Adipose tissue (tissue), 3 donors: Measurements from ENCODE around the gene GBA3. TPM values are rescaled to one million over a fixed set of nuclear protein-coding genes. Genes with fewer than 3 reads are reported as not detected.

Experiments
- H3K27ac ChIP-seq: one replicate; pipeline ENCODE4 v1.5.1; 2013; ENCODE audit warnings: low read depth, low read length
- WGBS, 3 donors: extraction: QIAGEN DNeasy Blood & Tissue Kit; methylation state at CpG; one replicate each; pipeline ENCODE4 v1.1.7; 2013; 5-methylcytosine and 5-hydroxymethylcytosine counted together
- polyA plus RNA-seq, 3 donors: library from polyadenylated mRNA; stranded (reverse); fragments of 200-250 nt; gene quantifications; one replicate each; pipeline ENCODE4 v1.2.3, GENCODE V29; 2013
- donor health status: healthy with polysubstance abuse.
- donor health status: Bipolar disorder and iron deficiency.
- donor health status: healthy.

GBA3 gene
- polyA plus RNA-seq, 3 donors = 0.05 to 0.06 TPM; not detected in 1

DNA sequence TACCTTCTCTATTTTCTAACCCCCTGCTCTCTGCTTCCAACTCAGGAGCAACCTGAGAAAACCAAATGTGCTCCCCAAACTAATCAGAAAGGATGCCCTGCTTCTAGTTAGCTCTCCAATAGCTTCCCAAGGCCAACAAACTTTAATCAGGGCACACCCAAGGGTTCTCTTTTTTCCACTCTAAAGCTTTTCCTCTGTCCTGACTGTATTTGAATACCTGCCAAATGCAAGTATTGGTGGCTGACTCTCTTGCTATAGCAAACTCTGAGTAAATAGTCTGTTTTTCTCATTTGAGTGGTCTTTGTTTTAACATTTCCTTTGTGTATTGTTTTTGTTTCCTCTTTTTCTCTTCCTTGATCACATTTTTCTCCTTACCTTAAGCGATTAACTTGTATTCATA lies 52.5 kb downstream of the GBA3 start:
- 44 to 70% (median 64%) methylated on average over 1 of the region's 1 CpG for WGBS, 3 donors
- H3K27ac ChIP-seq = no peak overlapping the region

DNA sequence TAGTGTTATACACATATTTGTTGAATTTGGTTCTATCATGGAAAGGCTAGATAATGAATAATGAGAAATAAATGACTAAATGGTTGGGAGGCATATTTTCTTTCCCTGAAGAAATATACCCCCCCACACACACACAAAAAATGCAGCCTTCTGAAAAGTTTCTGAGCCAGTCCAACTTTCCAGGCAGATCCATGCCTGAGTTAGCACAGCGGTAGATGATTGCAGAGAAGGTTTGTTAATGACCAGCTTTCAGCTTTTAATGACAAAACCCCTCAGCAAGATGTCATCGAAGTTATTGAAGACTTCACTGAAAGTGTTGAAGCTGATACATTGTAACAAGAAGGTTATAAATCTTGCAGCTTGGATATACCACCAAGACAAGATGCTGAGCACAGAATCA lies 61.4 kb downstream of the GBA3 start:
- WGBS, 3 donors = 61 to 80% (median 72%) methylated on average over 2 of the region's 2 CpGs
- no peak overlapping the region for H3K27ac ChIP-seq

DNA sequence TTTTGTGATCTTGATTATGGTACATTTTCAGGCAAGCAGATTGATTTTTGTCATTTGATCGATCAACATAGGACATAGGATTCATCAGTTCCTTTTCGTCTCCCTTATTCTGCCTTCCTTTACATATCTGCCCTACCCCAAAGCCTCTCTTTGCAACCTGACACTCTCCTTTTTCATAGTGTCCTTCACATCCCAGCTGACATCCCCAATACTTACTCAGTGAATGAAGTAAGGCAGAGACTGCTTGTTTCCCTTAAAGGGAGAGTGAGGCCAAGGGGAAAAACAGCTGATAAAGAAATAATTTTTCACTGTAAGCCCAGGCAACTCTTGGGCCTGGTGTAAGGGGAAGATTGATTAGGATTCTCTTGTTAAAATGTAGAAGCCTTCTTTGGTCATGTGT lies 69.8 kb downstream of the GBA3 start:
- H3K27ac ChIP-seq = no peak overlapping the region
- WGBS, 3 donors = 63 to 77% (median 70%) methylated on average over 2 of the region's 2 CpGs

DNA sequence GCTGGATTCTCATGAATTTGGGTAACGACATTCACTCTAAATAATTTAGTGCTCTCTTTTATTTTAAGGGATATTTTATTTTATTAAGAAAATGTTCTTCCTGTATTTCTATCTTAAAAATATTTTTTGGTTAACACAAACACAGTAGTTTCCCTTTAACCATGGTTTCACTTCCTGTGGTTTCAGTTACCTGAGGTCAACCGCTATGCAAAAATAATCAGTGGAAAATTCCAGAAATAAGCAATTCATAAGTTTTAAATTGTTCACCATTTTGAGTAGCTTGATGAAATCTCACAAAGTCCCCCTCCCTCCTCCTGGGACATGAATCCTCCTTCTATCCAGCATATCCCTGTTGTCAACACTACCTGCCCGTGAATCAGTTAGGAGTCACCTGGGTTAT lies 71.4 kb downstream of the GBA3 start:
- no peak overlapping the region for H3K27ac ChIP-seq
- 74 to 82% (median 77%) methylated on average over 3 of the region's 3 CpGs for WGBS, 3 donors

DNA sequence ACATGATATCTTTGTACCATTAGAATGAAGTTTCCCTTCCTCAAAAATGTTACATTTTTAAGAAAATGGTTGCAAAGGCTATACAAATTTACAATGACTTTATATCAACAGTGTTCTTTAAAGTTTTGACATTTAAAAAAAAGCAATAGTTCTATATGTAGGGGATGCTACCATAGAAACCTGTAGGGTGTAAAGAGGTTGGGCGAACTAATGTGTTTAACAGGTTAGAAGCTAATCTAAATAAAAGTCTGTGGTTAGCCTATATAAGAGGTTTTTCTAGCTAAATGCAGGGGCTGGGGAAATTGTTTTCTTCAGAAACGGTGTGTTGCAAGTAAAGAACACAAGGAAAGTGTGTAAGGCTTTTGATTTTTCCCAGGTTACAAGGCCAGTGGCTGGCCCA lies 73.3 kb downstream of the GBA3 start:
- no peak overlapping the region for H3K27ac ChIP-seq
- 61 to 81% (median 76%) methylated on average over 2 of the region's 2 CpGs for WGBS, 3 donors

DNA sequence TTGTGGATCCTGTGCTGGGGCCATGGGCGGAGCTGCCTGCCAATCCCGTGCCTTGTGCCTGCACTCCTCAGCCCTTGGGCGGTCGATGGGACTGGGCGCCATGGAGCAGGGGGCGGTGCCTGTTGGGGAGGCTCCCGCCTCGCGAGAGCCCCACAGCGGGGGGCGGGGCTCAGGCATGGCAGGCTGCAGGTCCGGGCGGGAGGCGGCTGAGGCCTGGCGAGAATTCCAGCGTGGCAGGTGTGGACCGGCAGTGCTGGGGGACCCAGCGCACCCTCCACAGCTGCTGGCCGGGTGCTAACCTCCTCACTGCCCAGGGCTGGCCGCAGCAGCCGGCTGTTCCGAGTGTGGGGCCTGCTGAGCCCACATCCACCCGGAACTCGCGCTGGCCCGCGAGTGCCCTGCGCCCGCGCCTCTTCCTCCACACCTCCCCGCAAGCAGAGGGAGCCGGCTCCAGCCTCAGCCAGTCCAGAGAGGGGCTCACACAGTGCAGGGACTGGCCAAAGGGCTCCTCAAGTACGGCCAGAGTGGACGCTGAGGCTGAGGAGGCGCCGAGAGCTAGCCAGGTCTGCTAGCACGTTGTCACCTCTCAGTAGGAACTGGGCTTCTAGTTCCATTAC lies 85.9 kb downstream of the GBA3 start:
- 94 to 97% (median 96%) methylated on average over 35 to 37 of the region's 37 CpGs for WGBS, 3 donors
- no peak overlapping the region for H3K27ac ChIP-seq

DNA sequence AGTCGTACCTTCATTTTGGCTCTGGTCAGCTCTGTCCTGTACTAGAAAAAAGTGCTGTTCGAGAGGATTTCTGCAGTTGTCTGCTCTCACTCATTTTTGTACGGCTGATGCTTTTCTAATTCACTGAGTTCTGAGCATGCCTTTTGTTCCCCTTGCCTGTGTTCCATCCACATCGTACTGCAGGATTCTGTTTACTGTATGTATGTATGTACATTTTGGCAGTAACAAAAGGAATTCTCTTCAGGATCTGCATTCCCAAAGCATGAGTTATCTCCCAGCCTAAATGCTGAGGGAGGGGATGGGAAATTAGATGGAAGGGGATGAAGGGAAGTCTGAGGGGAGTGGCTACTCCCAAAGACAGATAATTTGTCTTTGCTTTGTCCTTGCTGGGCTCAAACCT lies 87.6 kb downstream of the GBA3 start:
- 50 to 59% (median 50%) methylated on average over 4 of the region's 4 CpGs for WGBS, 3 donors
- H3K27ac ChIP-seq = no peak overlapping the region

DNA sequence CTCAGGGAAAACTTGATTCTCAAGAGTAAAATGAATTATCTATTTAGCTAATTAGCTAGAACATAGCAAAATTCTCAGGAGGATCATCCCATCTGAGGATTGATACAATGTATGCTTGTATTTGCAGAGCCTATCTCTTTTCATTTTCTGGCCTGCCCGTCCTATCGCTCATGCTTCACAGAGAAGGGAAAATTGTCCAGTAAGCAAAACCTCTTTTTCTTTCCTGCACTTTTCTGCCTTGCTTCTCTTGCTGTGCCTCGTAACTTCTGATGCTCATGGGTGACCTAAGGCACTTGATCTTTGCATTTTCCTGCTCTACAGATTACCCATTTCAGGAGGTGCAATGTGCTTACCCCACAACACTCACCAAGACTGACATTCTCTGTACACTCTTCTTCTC lies 88.1 kb downstream of the GBA3 start:
- no peak overlapping the region for H3K27ac ChIP-seq
- 55 to 77% (median 65%) methylated on average over 3 of the region's 3 CpGs for WGBS, 3 donors

DNA sequence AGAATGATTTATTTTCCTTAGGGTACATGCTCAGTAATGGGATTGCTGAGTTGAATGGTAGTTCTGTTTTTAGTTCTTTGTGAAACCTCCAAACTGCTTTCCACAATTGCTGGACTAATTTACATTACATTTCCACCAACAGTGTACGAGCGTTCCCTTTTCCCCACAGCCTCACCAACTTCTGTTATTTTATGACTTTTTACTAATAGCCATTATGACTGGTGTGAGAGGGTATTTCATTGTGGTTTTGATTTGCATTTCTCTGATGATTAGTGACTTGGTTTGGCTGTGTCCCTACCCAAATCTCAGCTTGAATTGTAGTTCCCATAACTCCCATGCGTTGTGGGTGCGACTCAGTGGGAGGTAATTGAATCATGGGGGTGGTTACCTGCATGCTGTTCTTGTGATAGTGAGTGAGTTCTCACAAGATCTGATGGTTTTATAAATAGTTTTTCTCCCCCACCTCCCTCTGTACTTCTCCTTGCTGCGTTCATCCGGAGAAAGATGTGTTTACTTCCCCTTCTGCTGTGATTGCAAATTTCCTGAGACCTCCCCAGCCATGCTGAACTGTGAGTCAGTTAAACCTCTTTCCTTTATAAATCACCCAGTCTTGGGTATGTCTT lies 95.1 kb downstream of the GBA3 start:
- no peak overlapping the region for H3K27ac ChIP-seq
- 47 to 81% (median 48%) methylated on average over 6 of the region's 6 CpGs for WGBS, 3 donors

DNA sequence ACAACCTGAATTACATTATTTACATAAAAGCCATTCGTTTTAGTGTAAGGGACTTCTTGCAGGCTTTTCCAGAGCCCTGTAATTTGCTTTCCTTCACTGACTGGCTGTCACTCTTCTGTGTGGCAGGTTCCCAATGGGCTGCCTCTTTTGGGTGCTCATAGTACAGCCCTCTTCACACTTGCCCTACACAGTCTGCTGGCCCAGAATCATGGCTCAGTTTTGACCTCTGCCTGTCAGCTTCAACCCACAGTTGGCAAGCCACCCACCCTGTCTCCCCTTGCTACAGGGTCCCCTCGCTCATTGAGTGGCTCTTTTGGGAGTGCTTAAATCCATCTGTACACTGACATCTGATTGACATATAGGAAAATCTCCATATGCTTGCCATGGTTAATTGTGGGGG lies 97.9 kb downstream of the GBA3 start:
- WGBS, 3 donors = 50 to 76% (median 71%) methylated on average over 2 of the region's 2 CpGs
- H3K27ac ChIP-seq = no peak overlapping the region

DNA sequence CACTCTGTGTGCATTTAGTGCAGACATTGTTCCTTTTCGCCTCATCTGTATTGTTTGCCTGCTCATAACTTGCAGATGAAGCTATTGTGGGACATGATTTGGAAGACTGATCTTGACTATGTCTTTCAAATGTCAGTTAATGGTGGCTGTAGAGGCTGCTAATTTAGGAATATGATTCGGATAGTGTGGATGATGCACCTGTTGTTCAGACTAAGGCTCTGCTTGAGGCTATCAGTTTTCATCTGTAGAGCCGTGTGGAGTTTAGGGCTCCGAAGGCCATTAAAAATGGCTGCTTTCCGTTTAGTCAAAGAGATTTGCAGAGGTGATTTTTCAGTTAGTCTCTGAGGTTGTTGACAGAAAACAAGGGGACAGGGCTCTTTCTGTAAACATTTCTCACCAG lies 102.0 kb downstream of the GBA3 start:
- H3K27ac ChIP-seq = no peak overlapping the region
- 65 to 83% (median 80%) methylated on average over 5 of the region's 5 CpGs for WGBS, 3 donors

DNA sequence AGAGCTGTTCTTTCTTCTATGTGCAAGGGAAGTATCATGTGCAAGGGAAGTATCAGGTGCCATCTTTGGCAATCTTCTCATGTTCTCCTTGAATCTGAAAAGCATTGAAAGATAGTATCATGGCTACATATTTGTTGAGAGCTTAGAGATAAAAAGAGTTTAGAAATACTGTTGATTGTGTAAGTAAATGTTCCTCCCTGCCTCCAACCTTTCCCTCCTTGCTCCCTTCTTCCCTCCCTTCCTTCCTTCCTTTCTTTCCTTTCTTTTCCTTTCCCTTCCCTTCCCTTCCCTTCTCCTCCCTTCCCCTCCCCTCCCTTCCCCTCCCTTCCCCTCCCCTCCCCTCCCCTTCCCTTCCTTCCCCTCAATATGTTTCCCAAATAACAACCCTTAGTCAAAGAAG lies 108.7 kb downstream of the GBA3 start:
- no peak overlapping the region for H3K27ac ChIP-seq

DNA sequence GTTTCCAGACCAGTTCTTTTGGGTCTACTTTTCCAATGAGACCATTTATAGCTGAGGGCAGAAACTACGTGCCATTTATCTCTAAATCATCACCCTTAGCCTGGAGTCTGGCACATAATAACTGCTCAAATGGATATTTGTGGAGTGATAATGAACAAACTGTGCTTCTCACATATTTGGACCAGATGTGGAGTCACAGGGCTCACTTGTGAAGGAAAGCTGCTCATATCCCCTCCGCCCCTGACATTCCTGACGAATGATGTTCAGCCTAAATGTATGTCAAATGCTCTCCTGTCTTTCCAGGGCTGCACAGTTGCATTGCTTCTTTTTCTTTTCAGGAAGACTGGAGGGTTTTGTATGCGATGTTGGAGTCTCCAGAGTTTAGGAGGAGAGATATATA lies 110.1 kb downstream of the GBA3 start:
- H3K27ac ChIP-seq = no peak overlapping the region
- WGBS, 3 donors = 65 to 80% (median 72%) methylated on average over 4 of the region's 4 CpGs

DNA sequence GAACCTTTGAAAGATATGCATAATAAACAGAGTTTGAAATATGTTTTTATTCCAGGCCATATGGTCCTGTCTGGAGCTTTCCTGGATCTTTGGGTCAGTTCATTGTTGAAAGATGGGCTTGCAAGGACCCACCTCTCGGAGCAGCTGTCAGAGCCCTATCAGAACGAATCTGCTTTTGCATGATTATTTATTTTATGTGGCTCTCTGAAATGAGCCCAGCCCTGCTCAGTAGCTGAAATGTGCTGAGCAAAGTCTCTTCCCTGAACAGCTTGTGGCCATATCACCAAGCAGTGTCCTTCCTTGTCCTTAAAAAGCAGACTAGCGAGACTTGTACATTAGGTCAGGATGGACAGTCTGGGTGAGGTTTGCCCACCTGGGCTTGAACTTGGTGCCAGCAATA lies 110.8 kb downstream of the GBA3 start:
- 75 to 79% (median 77%) methylated on average over 3 of the region's 3 CpGs for WGBS, 3 donors
- H3K27ac ChIP-seq = no peak overlapping the region

DNA sequence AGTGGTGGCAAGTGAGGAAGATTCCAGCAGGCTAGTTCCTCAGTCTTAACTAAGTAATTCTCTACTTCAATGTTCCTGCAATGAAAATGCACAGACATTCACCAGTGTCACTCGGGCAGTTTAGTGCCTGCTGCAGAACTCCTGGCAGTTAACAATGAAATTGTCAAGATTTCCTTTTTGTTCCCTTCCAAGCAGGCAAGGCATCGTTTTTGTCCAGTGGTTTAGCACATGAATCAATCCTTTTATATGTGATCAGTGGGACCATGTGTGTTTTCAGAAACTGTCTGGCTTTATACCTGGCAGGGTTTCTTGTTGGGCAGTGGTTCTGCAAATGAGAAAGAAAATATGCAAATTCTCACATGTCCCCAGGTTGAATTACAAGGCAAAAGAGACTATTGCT lies 122.2 kb downstream of the GBA3 start:
- WGBS, 3 donors = 27 to 56% (median 39%) methylated on average over 2 of the region's 2 CpGs
- no peak overlapping the region for H3K27ac ChIP-seq

DNA sequence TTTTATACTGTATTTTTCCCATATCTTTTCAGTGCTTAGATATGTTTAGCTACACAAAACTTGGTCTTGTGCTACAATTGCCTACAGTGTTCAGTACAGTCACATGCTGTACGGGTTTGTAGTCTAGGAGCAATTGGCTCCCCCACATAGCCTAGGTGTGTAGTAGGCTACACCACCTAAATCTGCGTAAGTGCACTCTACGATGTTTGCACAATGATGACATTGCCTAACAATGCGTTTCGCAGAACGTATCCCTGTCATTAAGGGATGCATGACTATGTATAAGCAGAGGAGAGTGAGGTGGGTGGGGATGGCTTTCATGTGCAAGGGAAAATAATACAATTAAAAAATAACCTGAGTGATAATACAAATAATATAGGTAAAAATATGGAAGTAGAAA lies 131.4 kb downstream of the GBA3 start:
- 77 to 87% (median 87%) methylated on average over 6 of the region's 6 CpGs for WGBS, 3 donors
- H3K27ac ChIP-seq = no peak overlapping the region

DNA sequence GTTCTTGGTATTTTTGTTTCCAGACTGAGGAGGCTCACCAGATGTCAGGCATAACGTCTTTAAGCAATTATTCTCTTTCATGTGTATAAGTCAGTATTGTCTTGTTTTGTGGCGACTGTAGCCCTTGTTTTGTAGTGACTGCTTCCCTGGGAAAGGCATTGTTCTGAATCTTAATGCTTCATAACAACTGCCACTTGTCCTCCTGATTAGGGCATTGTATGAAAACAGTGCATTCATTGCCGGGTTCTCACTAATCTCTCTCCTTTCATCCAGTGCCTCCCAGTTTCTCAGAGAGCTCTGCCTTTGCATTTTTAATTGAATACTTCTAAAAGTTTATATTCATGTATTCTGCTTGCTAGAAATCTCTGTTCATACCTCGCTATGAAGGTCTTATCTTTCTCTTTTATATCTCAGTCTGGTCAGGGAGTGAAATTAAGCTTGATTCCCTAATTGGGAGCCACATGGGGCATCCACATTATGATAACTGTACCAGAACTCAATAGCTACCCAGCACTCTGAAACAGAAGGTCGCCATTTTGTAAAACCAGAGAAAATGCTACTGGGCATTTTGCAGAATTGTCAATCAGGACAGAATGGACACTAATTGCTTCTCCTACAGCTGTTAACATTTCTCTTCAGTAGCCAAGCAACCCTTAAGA lies 149.8 kb downstream of the GBA3 start:
- WGBS, 3 donors = 46 to 69% (median 64%) methylated on average over 5 of the region's 5 CpGs
- H3K27ac ChIP-seq = no peak overlapping the region

DNA sequence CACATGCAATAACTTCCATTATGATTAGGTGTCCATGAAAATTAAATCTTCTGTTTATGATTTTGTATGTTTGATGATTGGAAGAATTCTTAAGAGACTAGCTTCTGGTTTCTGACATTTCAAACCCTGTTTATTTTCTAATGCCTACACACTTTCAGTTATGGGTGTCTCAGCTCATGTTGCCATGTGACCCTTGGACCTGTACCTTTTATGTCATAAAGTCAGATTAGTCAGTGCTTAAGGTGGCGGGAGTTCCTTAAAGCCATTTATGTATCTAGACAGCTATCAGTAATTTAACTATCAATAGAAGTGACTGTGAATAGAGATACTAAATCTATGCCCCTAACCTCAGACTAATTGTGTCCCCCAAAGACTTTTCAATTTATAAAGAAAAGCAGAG lies 155.6 kb downstream of the GBA3 start:
- 0 to 79% (median 54%) methylated on average over 1 of the region's 1 CpG for WGBS, 3 donors
- no peak overlapping the region for H3K27ac ChIP-seq

DNA sequence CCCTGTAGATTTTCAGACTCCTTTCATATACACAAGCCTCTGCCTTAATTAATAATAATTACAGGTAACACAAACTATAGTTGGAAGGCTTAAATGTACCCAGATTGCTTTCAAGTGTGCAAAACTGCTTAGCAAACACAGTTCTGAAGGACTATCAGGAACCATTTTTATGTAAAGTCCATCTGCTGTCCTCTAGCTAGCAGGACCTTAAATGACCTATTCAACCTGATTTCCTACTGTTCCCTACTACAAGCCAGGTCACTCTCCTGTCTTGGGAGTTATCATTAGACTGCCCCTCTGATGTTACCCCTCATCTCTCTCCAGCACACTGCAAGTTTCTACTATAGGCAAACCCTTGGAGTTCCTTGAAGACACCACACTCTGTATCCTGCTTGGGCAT lies 157.3 kb downstream of the GBA3 start:
- H3K27ac ChIP-seq = no peak overlapping the region

DNA sequence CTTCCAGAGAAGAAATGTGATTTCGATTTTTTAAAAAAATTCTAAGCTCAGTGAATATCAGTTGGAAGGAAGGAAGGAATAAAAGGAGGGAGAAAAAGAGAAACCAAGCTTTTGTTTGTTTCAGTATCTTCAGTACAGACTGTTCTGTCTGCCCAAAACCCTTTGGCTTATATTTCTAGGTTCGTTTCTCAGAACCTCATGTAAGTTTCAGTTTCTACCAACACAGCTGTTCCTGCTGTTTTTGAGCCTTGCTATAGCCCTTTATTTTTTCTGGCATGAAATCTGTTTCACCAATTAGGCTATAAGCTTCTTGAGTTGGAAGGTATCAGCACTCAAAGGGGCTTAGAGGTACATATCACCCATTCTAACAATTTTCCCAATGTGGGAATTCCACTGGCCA lies 157.9 kb downstream of the GBA3 start:
- WGBS, 3 donors = 34 to 51% (median 39%) methylated on average over 2 of the region's 2 CpGs
- H3K27ac ChIP-seq = no peak overlapping the region
